Gastrocnemius medialis (tissue), 4 donors: Measurements from ENCODE around the gene FMN2.

Experiments
- CTCF ChIP-seq, 5 experiments: fragments of 450-650 bp in 3 of 5; fragments of 200-600 bp in 2 of 5; sonication (generic) in 2 of 5; IDR thresholded peaks in 4 of 5; conservative IDR thresholded peaks in 1 of 5; 1 replicate in 4 of 5; 2 replicates in 1 of 5; pipeline ENCODE4 v1.5.1; 2016 to 2019; ENCODE audit warnings: antibody characterized with exemption in 5 of 5, mild to moderate bottlenecking in 3 of 5, moderate library complexity in 3 of 5
- POLR2A ChIP-seq, 2 donors: fragments of 450-650 bp; IDR thresholded peaks; one replicate each; pipeline ENCODE4 v1.6.1; 2017; ENCODE audit warnings: antibody characterized with exemption in 2 of 2, mild to moderate bottlenecking in 2 of 2, moderate library complexity in 2 of 2

GRCh38 chr1:240341365-240342250 lies 249.9 kb downstream of the FMN2 start:
- TF ChIP-seq CTCF (IDR thresholded peaks at IDR 0.05 in 4 of 5, conservative IDR thresholded peaks at IDR 0.05 in 1 of 5) (no peak), POLR2A (IDR thresholded peaks at IDR 0.05) (no peak)
